ENCODE data around the gene MYB.
A peak's percentile ranks its signal among the peaks of the same experiment; 100 is the strongest.

The MYB gene

DNA sequence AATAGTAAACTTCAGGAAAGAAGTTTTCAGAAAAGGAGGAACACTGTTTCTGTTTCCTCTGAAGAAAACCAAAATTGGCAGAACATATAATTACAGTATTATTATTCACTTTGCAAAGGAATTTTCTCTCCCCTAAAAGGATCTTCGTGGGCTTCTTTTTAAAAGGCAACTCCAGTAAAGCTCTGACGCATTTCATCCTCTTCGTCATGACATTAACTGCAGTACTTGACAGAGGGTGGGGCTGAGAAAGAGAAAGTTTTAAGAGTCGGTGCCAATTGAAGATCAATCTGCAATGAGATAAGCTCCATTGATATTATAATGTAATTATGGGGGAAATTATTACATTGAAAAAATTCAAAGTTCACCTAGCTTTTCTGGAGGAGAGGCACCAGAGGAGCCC is 75.8 kb downstream of the MYB start:
- ChIA-PET POLR2A (no interaction called here), CTCF (interaction anchor here (0.9 to 5.0 kb wide), 4 partner anchors 8 to 57 kb away, joined by 3 to 31 read pairs (median 4); no protein-coding TSS in a partner anchor)
- no peak for DNase-seq (ENCODE audit: extremely low spot score)
- TF ChIP-seq, protein P1, sequence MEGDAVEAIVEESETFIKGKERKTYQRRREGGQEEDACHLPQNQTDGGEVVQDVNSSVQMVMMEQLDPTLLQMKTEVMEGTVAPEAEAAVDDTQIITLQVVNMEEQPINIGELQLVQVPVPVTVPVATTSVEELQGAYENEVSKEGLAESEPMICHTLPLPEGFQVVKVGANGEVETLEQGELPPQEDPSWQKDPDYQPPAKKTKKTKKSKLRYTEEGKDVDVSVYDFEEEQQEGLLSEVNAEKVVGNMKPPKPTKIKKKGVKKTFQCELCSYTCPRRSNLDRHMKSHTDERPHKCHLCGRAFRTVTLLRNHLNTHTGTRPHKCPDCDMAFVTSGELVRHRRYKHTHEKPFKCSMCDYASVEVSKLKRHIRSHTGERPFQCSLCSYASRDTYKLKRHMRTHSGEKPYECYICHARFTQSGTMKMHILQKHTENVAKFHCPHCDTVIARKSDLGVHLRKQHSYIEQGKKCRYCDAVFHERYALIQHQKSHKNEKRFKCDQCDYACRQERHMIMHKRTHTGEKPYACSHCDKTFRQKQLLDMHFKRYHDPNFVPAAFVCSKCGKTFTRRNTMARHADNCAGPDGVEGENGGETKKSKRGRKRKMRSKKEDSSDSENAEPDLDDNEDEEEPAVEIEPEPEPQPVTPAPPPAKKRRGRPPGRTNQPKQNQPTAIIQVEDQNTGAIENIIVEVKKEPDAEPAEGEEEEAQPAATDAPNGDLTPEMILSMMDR (IDR thresholded peaks at IDR 0.05; ENCODE audit: control extremely low read depth, extremely low read depth, low read depth, missing control alignments), result no peak

DNA sequence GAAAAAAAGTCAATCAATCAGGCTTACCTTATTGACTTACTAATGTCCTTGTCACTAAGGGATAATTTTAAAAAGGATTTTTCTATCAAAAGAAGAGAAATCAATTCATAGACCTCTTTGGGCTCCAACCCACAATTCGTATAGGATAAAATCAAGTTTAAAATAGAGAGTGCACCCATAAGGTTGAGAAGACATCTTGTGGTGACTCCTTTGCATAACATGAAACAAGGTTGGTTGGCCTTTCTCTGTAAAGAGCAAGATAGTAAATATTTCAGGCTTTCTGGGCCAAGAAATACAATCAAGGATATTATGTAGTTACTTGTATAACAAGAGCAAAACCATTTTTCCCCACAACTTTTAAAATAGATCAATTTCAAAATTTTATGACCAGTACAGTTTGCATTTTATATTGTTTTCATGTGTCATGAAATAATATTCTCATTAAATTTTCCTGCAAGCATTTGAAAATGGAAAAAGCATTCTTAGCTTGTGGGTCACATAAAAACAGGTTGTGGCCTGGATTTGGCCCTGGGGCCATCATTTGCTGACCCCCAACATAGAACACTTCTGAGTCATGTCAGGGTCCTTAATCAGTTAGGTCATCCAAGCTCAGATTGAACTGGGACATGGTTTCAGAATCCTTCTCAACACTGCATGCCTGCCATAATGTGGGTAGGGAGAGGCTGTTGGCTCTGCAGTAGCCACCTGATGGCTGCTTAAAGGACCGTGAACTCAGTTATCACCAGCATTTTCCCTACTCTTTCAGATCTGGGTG is 76.7 kb downstream of the MYB start:
- TF ChIP-seq, protein P1 (IDR thresholded peaks at IDR 0.05; ENCODE audit: control extremely low read depth, extremely low read depth, low read depth, missing control alignments), result peak; percentile 35
- POLR2A ChIA-PET, result no interaction called here
- CTCF ChIA-PET, result interaction anchor here (0.9 to 5.0 kb wide), 6 partner anchors 8 to 65 kb away, joined by 3 to 31 read pairs (median 4); no protein-coding TSS in a partner anchor
- DNase-seq (ENCODE audit: extremely low spot score), result no peak

DNA sequence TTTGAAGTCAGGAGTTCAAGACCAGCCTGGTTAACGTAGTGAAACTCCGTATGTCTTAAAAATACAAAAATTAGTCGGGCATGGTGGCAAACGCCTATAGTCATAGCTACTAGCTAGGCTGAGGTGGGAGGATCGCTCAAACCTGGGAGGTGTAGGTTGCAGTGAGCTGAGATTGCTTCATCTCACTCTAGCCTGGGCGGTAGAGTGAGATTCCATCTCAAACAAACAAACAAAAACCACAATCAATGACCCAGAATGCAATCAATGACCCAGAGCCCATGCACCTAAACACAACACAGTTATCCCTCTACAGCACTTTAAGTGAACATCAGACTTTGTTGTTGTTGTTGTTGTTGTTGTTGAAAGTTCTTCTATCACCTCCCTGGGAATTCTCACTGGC is 77.9 kb downstream of the MYB start:
- DNase-seq (ENCODE audit: extremely low spot score), result no peak
- ChIA-PET POLR2A (interaction anchor here (0.5 kb wide), 1 partner anchor 99 kb away, joined by 4 read pairs; no protein-coding TSS in a partner anchor), CTCF (interaction anchor here (1.0 to 5.0 kb wide), 4 partner anchors 9 to 64 kb away, joined by 3 to 31 read pairs (median 4); no protein-coding TSS in a partner anchor)
- TF ChIP-seq, protein P1 (IDR thresholded peaks at IDR 0.05; ENCODE audit: control extremely low read depth, extremely low read depth, low read depth, missing control alignments), result no peak

DNA sequence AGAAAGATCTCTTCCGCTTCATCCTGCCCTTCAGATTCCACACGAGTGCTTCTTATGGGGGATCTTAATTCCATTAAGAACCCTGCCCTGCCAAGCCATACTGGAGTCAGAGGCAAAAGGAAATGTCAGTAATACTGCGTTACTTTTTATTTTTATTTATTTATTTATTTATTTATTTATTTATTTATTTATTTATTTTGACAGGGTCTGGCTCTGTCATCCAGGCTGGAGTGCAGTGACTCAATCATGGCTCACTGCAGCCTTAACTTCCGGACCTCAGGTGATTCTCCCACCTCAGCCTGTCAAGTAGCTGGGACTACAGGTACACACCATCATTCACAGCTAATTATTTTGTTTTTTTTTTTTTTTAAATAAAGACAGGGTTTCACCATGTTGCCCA is 79.5 kb downstream of the MYB start:
- POLR2A ChIA-PET, result no interaction called here
- no peak for DNase-seq (ENCODE audit: extremely low spot score)
- TF ChIP-seq, protein P1 (IDR thresholded peaks at IDR 0.05; ENCODE audit: control extremely low read depth, extremely low read depth, low read depth, missing control alignments), result no peak
- CTCF ChIA-PET, result no interaction called here

DNA sequence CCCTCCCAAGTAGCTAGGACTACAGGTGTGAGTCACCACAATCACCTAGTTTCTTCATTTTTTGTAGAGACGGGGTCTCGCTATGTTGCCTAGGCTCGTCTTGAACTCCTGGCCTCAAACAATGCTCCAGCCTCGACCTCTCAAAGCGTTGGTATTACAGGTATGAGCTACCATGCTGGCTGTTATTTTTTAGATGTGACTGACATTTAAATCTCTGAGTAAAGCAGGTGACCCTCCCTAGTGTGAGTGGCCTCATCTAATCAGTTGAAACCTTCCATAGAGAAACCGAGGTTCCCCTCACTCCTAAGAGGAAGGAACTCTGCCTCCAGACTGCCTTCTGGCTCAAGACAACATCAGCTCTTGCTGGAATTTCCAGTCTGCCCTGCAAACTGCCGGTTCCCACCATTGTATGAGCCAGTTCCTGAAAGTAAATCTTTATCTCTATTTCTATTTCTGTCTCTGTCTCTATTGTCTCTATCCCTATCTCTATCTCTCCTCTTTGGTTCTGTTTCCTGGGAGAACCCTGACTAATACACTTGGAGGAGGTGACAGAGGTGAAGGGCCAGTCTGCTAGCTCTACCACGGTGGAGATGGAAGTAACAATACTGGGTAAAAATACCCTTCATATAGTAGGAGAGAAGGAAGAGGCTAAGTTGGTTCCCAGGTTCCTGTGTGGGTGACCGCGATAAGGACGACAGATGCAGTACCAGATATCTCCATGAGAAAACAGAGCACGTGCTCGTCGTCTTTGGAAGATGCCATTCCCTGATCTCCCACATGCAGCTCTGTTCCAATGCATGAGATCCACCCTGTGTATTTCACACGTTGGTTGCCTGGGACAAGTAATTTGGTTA is 81.0 kb downstream of the MYB start:
- POLR2A ChIA-PET, result no interaction called here
- TF ChIP-seq, protein P1 (IDR thresholded peaks at IDR 0.05; ENCODE audit: control extremely low read depth, extremely low read depth, low read depth, missing control alignments), result no peak
- DNase-seq (ENCODE audit: extremely low spot score), result no peak
- CTCF ChIA-PET, result interaction anchor here (1.0 to 1.4 kb wide), 4 partner anchors 11 to 132 kb away, joined by 3 read pairs; no protein-coding TSS in a partner anchor

DNA sequence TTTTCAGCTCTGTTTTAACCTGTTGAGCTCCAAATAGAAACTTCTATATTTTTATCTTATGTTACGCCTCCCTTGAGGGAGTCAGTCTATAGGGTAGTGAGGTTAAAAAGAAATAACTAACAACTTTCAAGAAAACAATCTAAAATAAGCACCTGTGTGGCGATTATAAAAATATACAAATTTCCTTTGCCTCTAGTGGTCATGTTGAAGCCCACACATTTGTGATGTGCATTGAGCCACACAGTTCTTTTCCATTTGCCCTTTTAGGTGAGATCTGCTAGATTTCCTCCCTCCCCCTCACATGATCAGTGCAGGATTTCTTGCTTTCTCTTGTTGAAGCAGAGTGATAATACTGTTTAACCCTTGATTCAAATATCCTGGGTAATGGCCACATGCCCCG is 84.2 kb downstream of the MYB start:
- no peak for DNase-seq (ENCODE audit: extremely low spot score)

More for the DNA sequence above, 84.2 kb downstream of the MYB start:
- POLR2A ChIA-PET, result no interaction called here
- TF ChIP-seq, protein P1 (IDR thresholded peaks at IDR 0.05; ENCODE audit: control extremely low read depth, extremely low read depth, low read depth, missing control alignments), result no peak
- CTCF ChIA-PET, result interaction anchor here (1.4 kb wide), 1 partner anchor 174 kb away, joined by 3 read pairs; no protein-coding TSS in a partner anchor

All from GM10248 (cell line).